Spleen (tissue), 11 donors: Measurements from ENCODE around the gene KIAA0319L. TPM values are rescaled to one million over a fixed set of nuclear protein-coding genes. Genes with fewer than 3 reads are reported as not detected.

Source experiments
- DNase-seq: peaks from one replicate; pipeline ENCODE4 v3.0.0-alpha.2; 2020
- H3K27ac ChIP-seq, 8 donors: fragments of 200-600 bp; sonication (generic) in 7 of 8; 1 replicate in 4 of 8; 2 replicates in 4 of 8; pipeline versions ENCODE4 v1.5.0 to v1.8.0; 2016 to 2021; ENCODE audit warnings: inconsistent platforms in 4 of 8, mild to moderate bottlenecking in 4 of 8, moderate library complexity in 1 of 8
- H3K27me3 ChIP-seq, 7 donors: fragments of 200-600 bp; sonication (generic) in 6 of 7; replicated peaks in 1 of 7; 1 replicate in 4 of 7; 2 replicates in 3 of 7; pipeline versions ENCODE4 v1.5.0 to v1.8.0; 2016 to 2021; ENCODE audit warnings: inconsistent platforms in 3 of 7, mild to moderate bottlenecking in 1 of 7
- H3K36me3 ChIP-seq, 6 donors: fragments of 200-600 bp; sonication (generic) in 5 of 6; 1 replicate in 4 of 6; 2 replicates in 2 of 6; pipeline versions ENCODE4 v1.5.0 to v1.8.0; 2016 to 2021; ENCODE audit warnings: inconsistent platforms in 2 of 6
- H3K4me1 ChIP-seq, 6 donors: fragments of 200-600 bp; sonication (generic) in 5 of 6; 1 replicate in 3 of 6; 2 replicates in 3 of 6; pipeline versions ENCODE4 v1.5.0 to v1.8.0; 2016 to 2021; ENCODE audit warnings: inconsistent platforms in 3 of 6
- H3K4me3 ChIP-seq, 8 donors: fragments of 200-600 bp; sonication (generic) in 7 of 8; 1 replicate in 4 of 8; 2 replicates in 4 of 8; pipeline versions ENCODE4 v1.5.0 to v1.8.0; 2016 to 2021; ENCODE audit warnings: inconsistent platforms in 4 of 8, mild to moderate bottlenecking in 4 of 8, moderate library complexity in 2 of 8
- H3K9me3 ChIP-seq, 8 donors: fragments of 200-600 bp; sonication (generic) in 7 of 8; 1 replicate in 4 of 8; 2 replicates in 4 of 8; pipeline versions ENCODE4 v1.5.0 to v1.8.0; 2016 to 2021; ENCODE audit warnings: inconsistent platforms in 4 of 8
- CTCF ChIP-seq, 11 experiments: fragments of 200-600 bp in 7 of 11; fragments of 450-650 bp in 4 of 11; sonication (generic) in 4 of 11; IDR thresholded peaks in 8 of 11; conservative IDR thresholded peaks in 3 of 11; 1 replicate in 7 of 11; 2 replicates in 4 of 11; pipeline versions ENCODE4 v1.4.0 to v1.8.0; 2016 to 2021; ENCODE audit warnings: antibody characterized with exemption in 11 of 11, inconsistent platforms in 4 of 11, mild to moderate bottlenecking in 1 of 11
- POLR2A ChIP-seq, 3 donors: fragments of 450-650 bp; IDR thresholded peaks; one replicate each; pipeline ENCODE4 v1.5.1; 2017; ENCODE audit warnings: antibody characterized with exemption in 3 of 3, mild to moderate bottlenecking in 1 of 3
- POLR2AphosphoS5 ChIP-seq, 3 donors: sonication (generic); formaldehyde crosslinking; IDR thresholded peaks; one replicate each; pipeline ENCODE4 v1.5.1; 2017; ENCODE audit warnings: antibody characterized with exemption in 3 of 3
- WGBS, 5 donors: extraction: QIAGEN DNeasy Blood & Tissue Kit in 3 of 5; methylation state at CpG; one replicate each; pipeline versions ENCODE4 v1.1.5 to v1.1.7; 2013 to 2018; 5-methylcytosine and 5-hydroxymethylcytosine counted together
- intact Hi-C: fragments of 100-400 bp; cut with DNase I; formaldehyde crosslinking; loops from one replicate; pipeline ENCODE4 v1.15.0; 2023; ENCODE audit warnings: low total_unique reads
- polyA plus RNA-seq, 3 donors: library from polyadenylated mRNA; stranded (reverse); fragments of 200-250 nt; gene quantifications; one replicate each; pipeline ENCODE4 v1.2.1, GENCODE V29; 2013
- total RNA-seq, 7 donors: library from RNA; depleted of rRNA in 3 of 7; stranded (reverse); fragments of >200 nt in 3 of 7; fragmentation: NEBNext Ultra II Directional in 4 of 7; extraction: Animal tissue kit (Norgen Biotek cat#: 25700) in 4 of 7; gene quantifications; one replicate each; pipeline versions ENCODE4 v1.1.0 to v1.2.1, GENCODE V29; 2016 to 2021
- donor health status: healthy with polysubstance abuse.
- donor health status: DM: no; HTN: no; CAD: no; lungs with moderate emphysema.
- donor health status: DM: no; HTN: no; CAD: no.
- donor health status: Bipolar disorder and iron deficiency.
- donor health status: healthy.
- donor health status: DM: no; HTN: no; CAD: no.
- donor health status: DM: yes; HTN: yes; CAD: no.

Gene KIAA0319L
- total and polyA plus RNA-seq, 10 donors = 10.5 to 103 (median 66.9) TPM

GRCh38 chr1:35557611-35558373 lies 589 bp upstream of the KIAA0319L start, which contains the start of gene NCDN:
TSS of gene NCDN (plus strand) at chr1:35557799. CDS start at chr1:35558191, 392 bp downstream.
- TF ChIP-seq POLR2A (IDR thresholded peaks at IDR 0.05) (no peak), CTCF (IDR thresholded peaks at IDR 0.05 in 8 of 11, conservative IDR thresholded peaks at IDR 0.05 in 3 of 11) (no peak), POLR2AphosphoS5 (IDR thresholded peaks at IDR 0.05) (peak; percentile 73 to 85 (median 73))
- intact Hi-C loops = no loop called here
- H3K9me3 ChIP-seq = no peaks in the 10 kb centered on the region
- DNase-seq = peak; percentile 98
- no peaks in the 10 kb centered on the region for H3K27me3 ChIP-seq
- peaks cover 20 to 93% (median 57%) of the 10 kb centered on the region in 6 donors for H3K4me1 ChIP-seq
- peaks cover 0 to 42% (median 8%) of the 10 kb centered on the region in 6 donors for H3K36me3 ChIP-seq
- peak within 1 kb of the TSS; percentile 90 to 99 (median 98) for H3K27ac ChIP-seq
- 0 to 1% (median 0%) methylated on average over 46 to 58 of the region's 58 CpGs for WGBS, 5 donors
- H3K4me3 ChIP-seq = peak within 1 kb of the TSS; percentile 76 to 99 (median 90)

GRCh38 chr1:35556484-35557117 lies 602 bp downstream of the KIAA0319L start:
- Histone ChIP-seq H3K27me3 (no peaks in the 10 kb centered on the region), H3K4me1 (peaks cover 20 to 87% (median 53%) of the 10 kb centered on the region in 6 donors), H3K36me3 (peaks cover 0 to 43% (median 19%) of the 10 kb centered on the region in 6 donors), H3K4me3 (peak overlapping the region; percentile 76 to 99 (median 90)), H3K27ac (peak overlapping the region; percentile 90 to 99 (median 98)), H3K9me3 (no peaks in the 10 kb centered on the region)
- intact Hi-C loops = no loop called here
- no peak for DNase-seq
- TF ChIP-seq POLR2AphosphoS5 (IDR thresholded peaks at IDR 0.05) (no peak), POLR2A (IDR thresholded peaks at IDR 0.05) (no peak), CTCF (IDR thresholded peaks at IDR 0.05 in 8 of 11, conservative IDR thresholded peaks at IDR 0.05 in 3 of 11) (no peak)
- 3 to 5% (median 4%) methylated on average over 13 to 17 of the region's 17 CpGs for WGBS, 5 donors

- Histone ChIP-seq H3K27me3 (no peaks in the 10 kb centered on the region), H3K9me3 (no peaks in the 10 kb centered on the region), H3K4me1 (peaks cover 20 to 81% (median 52%) of the 10 kb centered on the region in 6 donors), H3K36me3 (peaks cover 0 to 44% (median 25%) of the 10 kb centered on the region in 6 donors), H3K4me3 (peak overlapping the region in 6 of 8 donors; percentile 76 to 99 (median 86)), H3K27ac (peak overlapping the region in 5 of 8 donors; percentile 96 to 99 (median 98))
- DNase-seq = no peak
- 70 to 84% (median 77%) methylated on average over 10 of the region's 10 CpGs for WGBS, 5 donors
- intact Hi-C loops = no loop called here
- TF ChIP-seq CTCF (IDR thresholded peaks at IDR 0.05 in 8 of 11, conservative IDR thresholded peaks at IDR 0.05 in 3 of 11) (no peak), POLR2AphosphoS5 (IDR thresholded peaks at IDR 0.05) (no peak), POLR2A (IDR thresholded peaks at IDR 0.05) (no peak)
Observed at GRCh38 chr1:35555601-35556477, 1.4 kb downstream of the KIAA0319L start.
